ENCODE measurements around the gene MIA2. TPM values are rescaled to one million over a fixed set of nuclear protein-coding genes. Genes with fewer than 3 reads are reported as not detected.

MIA2 gene
- total and polyA plus RNA-seq, 4 experiments from 2014 or later, result 19.0 to 26.7 (median 26.2) TPM

GRCh38 chr14:39425947-39426346 lies 192.2 kb downstream of the MIA2 start:
- H3K36me3 Mint-ChIP-seq, result peaks cover 9 to 23% of the 10 kb centered on the region in 2 donors
- POLR2A ChIA-PET (ENCODE audit: partially characterized antibody), result interaction anchor here (1.0 to 1.6 kb wide), 3 partner anchors 159 to 323 kb away, joined by 3 to 5 read pairs (median 3); partner anchors contain the start of genes SEC23A and TRAPPC6B
- H3K27ac Mint-ChIP-seq, result peak overlapping the region in 1 of 7 donors; percentile 20
- CTCF ChIA-PET (ENCODE audit: partially characterized antibody), result interaction anchor here (0.9 to 3.1 kb wide), 10 partner anchors 12 to 321 kb away, joined by 3 to 10 read pairs (median 6); no protein-coding TSS in a partner anchor
- intact Hi-C loops (cut with micrococcal nuclease), result loop anchor here (1.0 to 5.0 kb wide), 2 partner anchors 34 to 319 kb away; no protein-coding TSS in a partner anchor
- peaks cover 95% of the 10 kb centered on the region for H3K4me1 ChIP-seq (ENCODE audit: insufficient read depth, low read length)
- no peaks in the 10 kb centered on the region for H3K36me3 ChIP-seq (ENCODE audit: insufficient read depth, low read length)
- H3K27me3 ChIP-seq (ENCODE audit: insufficient read depth, low read length), result no peaks in the 10 kb centered on the region
- DNase-seq, result no peak
- H3K4me3 Mint-ChIP-seq, result peak overlapping the region in 5 of 8 donors; percentile 9 to 63 (median 23)
- H3K9me3 Mint-ChIP-seq, result no peaks in the 10 kb centered on the region
- no peaks in the 10 kb centered on the region for H3K27me3 Mint-ChIP-seq
- no peak overlapping the region for H3K4me3 ChIP-seq (ENCODE audit: low read length in 2 of 2)
- no peak overlapping the region for H3K27ac ChIP-seq (ENCODE audit: low read depth, low read length)
- H3K9me3 ChIP-seq (ENCODE audit: control insufficient read depth in 1 of 2, low read length in 2 of 2), result no peaks in the 10 kb centered on the region
- H3K4me1 Mint-ChIP-seq, result peaks cover 63 to 94% (median 76%) of the 10 kb centered on the region in 4 donors

GRCh38 chr14:39426605-39427004 lies 192.9 kb downstream of the MIA2 start:
- intact Hi-C loops (cut with micrococcal nuclease), result loop anchor here (1.0 to 5.0 kb wide), 2 partner anchors 34 to 319 kb away; no protein-coding TSS in a partner anchor
- Histone ChIP-seq H3K4me3 (ENCODE audit: low read length in 2 of 2) (no peak overlapping the region), H3K27ac (ENCODE audit: low read depth, low read length) (no peak overlapping the region), H3K36me3 (ENCODE audit: insufficient read depth, low read length) (no peaks in the 10 kb centered on the region), H3K4me1 (ENCODE audit: insufficient read depth, low read length) (peaks cover 88% of the 10 kb centered on the region), H3K27me3 (ENCODE audit: insufficient read depth, low read length) (no peaks in the 10 kb centered on the region), H3K9me3 (ENCODE audit: control insufficient read depth in 1 of 2, low read length in 2 of 2) (no peaks in the 10 kb centered on the region)
- peaks cover 4 to 23% of the 10 kb centered on the region in 2 donors for H3K36me3 Mint-ChIP-seq
- DNase-seq, result peak in 2 of 5 donors; percentile 11 to 13
- ChIA-PET CTCF (ENCODE audit: partially characterized antibody) (interaction anchor here (0.9 to 3.1 kb wide), 10 partner anchors 12 to 322 kb away, joined by 3 to 10 read pairs (median 6); no protein-coding TSS in a partner anchor), POLR2A (ENCODE audit: partially characterized antibody) (interaction anchor here (1.0 to 1.6 kb wide), 3 partner anchors 159 to 324 kb away, joined by 3 to 5 read pairs (median 3); partner anchors contain the start of genes SEC23A and TRAPPC6B)
- peaks cover 60 to 92% (median 72%) of the 10 kb centered on the region in 4 donors for H3K4me1 Mint-ChIP-seq
- H3K27me3 Mint-ChIP-seq, result no peaks in the 10 kb centered on the region
- no peaks in the 10 kb centered on the region for H3K9me3 Mint-ChIP-seq
- peak overlapping the region in 3 of 7 donors; percentile 20 to 63 (median 33) for H3K27ac Mint-ChIP-seq
- H3K4me3 Mint-ChIP-seq, result peak overlapping the region in 6 of 8 donors; percentile 20 to 63 (median 42)

- H3K4me1 Mint-ChIP-seq, result peaks cover 57 to 89% (median 65%) of the 10 kb centered on the region in 4 donors
- intact Hi-C loops (cut with micrococcal nuclease), result loop anchor here (5.0 kb wide), 1 partner anchor 36 kb away; no protein-coding TSS in a partner anchor
- H3K9me3 ChIP-seq (ENCODE audit: control insufficient read depth in 1 of 2, low read length in 2 of 2), result no peaks in the 10 kb centered on the region
- peaks cover 0 to 2% of the 10 kb centered on the region in 2 donors for H3K27me3 Mint-ChIP-seq
- no peak overlapping the region for H3K27ac ChIP-seq (ENCODE audit: low read depth, low read length)
- ChIA-PET POLR2A (ENCODE audit: partially characterized antibody) (interaction anchor here (1.4 kb wide), 1 partner anchor 253 kb away, joined by 4 read pairs; the partner anchor contains the start of gene PNN), CTCF (ENCODE audit: partially characterized antibody) (no interaction called here)
- no peaks in the 10 kb centered on the region for H3K9me3 Mint-ChIP-seq
- DNase-seq, result no peak
- peaks cover 76% of the 10 kb centered on the region for H3K4me1 ChIP-seq (ENCODE audit: insufficient read depth, low read length)
- H3K36me3 Mint-ChIP-seq, result peaks cover 0 to 22% of the 10 kb centered on the region in 2 donors
- H3K27me3 ChIP-seq (ENCODE audit: insufficient read depth, low read length), result no peaks in the 10 kb centered on the region
- peak overlapping the region; percentile 13 to 99 (median 63) for H3K4me3 Mint-ChIP-seq
- no peak overlapping the region for H3K4me3 ChIP-seq (ENCODE audit: low read length in 2 of 2)
- H3K36me3 ChIP-seq (ENCODE audit: insufficient read depth, low read length), result no peaks in the 10 kb centered on the region
- H3K27ac Mint-ChIP-seq, result no peak overlapping the region
These were observed 194.4 kb downstream of the MIA2 start for GRCh38 chr14:39428118-39428517.

GRCh38 chr14:39430762-39431415 lies 197.2 kb downstream of the MIA2 start:
- H3K36me3 Mint-ChIP-seq, result peaks cover 0 to 22% of the 10 kb centered on the region in 2 donors
- no peaks in the 10 kb centered on the region for H3K9me3 Mint-ChIP-seq
- no peak for DNase-seq
- peak overlapping the region; percentile 92 to 100 (median 97) for H3K27ac Mint-ChIP-seq
- Histone ChIP-seq H3K36me3 (ENCODE audit: insufficient read depth, low read length) (no peaks in the 10 kb centered on the region), H3K4me3 (ENCODE audit: low read length in 2 of 2) (peak overlapping the region; percentile 88 to 94), H3K9me3 (ENCODE audit: control insufficient read depth in 1 of 2, low read length in 2 of 2) (no peaks in the 10 kb centered on the region), H3K4me1 (ENCODE audit: insufficient read depth, low read length) (peaks cover 59% of the 10 kb centered on the region), H3K27ac (ENCODE audit: low read depth, low read length) (peak overlapping the region; percentile 91), H3K27me3 (ENCODE audit: insufficient read depth, low read length) (no peaks in the 10 kb centered on the region)
- intact Hi-C loops (cut with micrococcal nuclease), result loop anchor here (10.0 kb wide), 1 partner anchor 1356 kb away; no protein-coding TSS in a partner anchor
- POLR2A ChIA-PET (ENCODE audit: partially characterized antibody), result interaction anchor here (0.9 to 4.5 kb wide), 23 partner anchors 8 to 330 kb away, joined by 3 to 81 read pairs (median 7); partner anchors contain the start of genes GEMIN2, PNN, SEC23A and TRAPPC6B
- H3K4me3 Mint-ChIP-seq, result peak overlapping the region; percentile 97 to 100 (median 98)
- H3K4me1 Mint-ChIP-seq, result peaks cover 43 to 68% (median 49%) of the 10 kb centered on the region in 4 donors
- peaks cover 0 to 2% of the 10 kb centered on the region in 2 donors for H3K27me3 Mint-ChIP-seq
- CTCF ChIA-PET (ENCODE audit: partially characterized antibody), result interaction anchor here (1.0 to 1.2 kb wide), 4 partner anchors 47 to 328 kb away, joined by 3 to 4 read pairs (median 4); partner anchors contain the start of genes SEC23A and TRAPPC6B

- H3K9me3 Mint-ChIP-seq, result no peaks in the 10 kb centered on the region
- peaks cover 0 to 2% of the 10 kb centered on the region in 2 donors for H3K27me3 Mint-ChIP-seq
- H3K27ac ChIP-seq (ENCODE audit: low read depth, low read length), result peak overlapping the region; percentile 91
- peaks cover 0 to 20% of the 10 kb centered on the region in 2 donors for H3K36me3 Mint-ChIP-seq
- no peaks in the 10 kb centered on the region for H3K9me3 ChIP-seq (ENCODE audit: control insufficient read depth in 1 of 2, low read length in 2 of 2)
- no peaks in the 10 kb centered on the region for H3K27me3 ChIP-seq (ENCODE audit: insufficient read depth, low read length)
- H3K36me3 ChIP-seq (ENCODE audit: insufficient read depth, low read length), result no peaks in the 10 kb centered on the region
- peak overlapping the region; percentile 99 to 100 (median 100) for H3K4me3 Mint-ChIP-seq
- DNase-seq, result peak; percentile 43 to 65 (median 52)
- peaks cover 38 to 62% (median 44%) of the 10 kb centered on the region in 4 donors for H3K4me1 Mint-ChIP-seq
- POLR2A ChIA-PET (ENCODE audit: partially characterized antibody), result interaction anchor here (0.6 to 4.5 kb wide), 36 partner anchors 9 to 415 kb away, joined by 3 to 81 read pairs (median 5); partner anchors contain the start of genes GEMIN2, PNN, SEC23A and TRAPPC6B
- peaks cover 53% of the 10 kb centered on the region for H3K4me1 ChIP-seq (ENCODE audit: insufficient read depth, low read length)
- peak overlapping the region; percentile 88 to 94 for H3K4me3 ChIP-seq (ENCODE audit: low read length in 2 of 2)
- intact Hi-C loops (cut with micrococcal nuclease), result loop anchor here (1.0 to 10.0 kb wide), 7 partner anchors 164 to 1357 kb away; partner anchors contain the start of genes GEMIN2, PNN, SEC23A and TRAPPC6B
- CTCF ChIA-PET (ENCODE audit: partially characterized antibody), result interaction anchor here (1.0 to 1.3 kb wide), 5 partner anchors 48 to 329 kb away, joined by 3 to 4 read pairs (median 3); partner anchors contain the start of genes SEC23A and TRAPPC6B
- peak overlapping the region; percentile 100 for H3K27ac Mint-ChIP-seq
These were observed 197.9 kb downstream of the MIA2 start for GRCh38 chr14:39431416-39432178.

- Histone ChIP-seq H3K9me3 (ENCODE audit: control insufficient read depth in 1 of 2, low read length in 2 of 2) (no peaks in the 10 kb centered on the region), H3K4me1 (ENCODE audit: insufficient read depth, low read length) (peaks cover 47% of the 10 kb centered on the region), H3K27ac (ENCODE audit: low read depth, low read length) (peak within 1 kb of the TSS; percentile 91), H3K4me3 (ENCODE audit: low read length in 2 of 2) (peak within 1 kb of the TSS; percentile 88 to 97), H3K36me3 (ENCODE audit: insufficient read depth, low read length) (no peaks in the 10 kb centered on the region), H3K27me3 (ENCODE audit: insufficient read depth, low read length) (no peaks in the 10 kb centered on the region)
- Mint-ChIP-seq H3K4me3 (peak within 1 kb of the TSS; percentile 99 to 100 (median 100)), H3K36me3 (peaks cover 0 to 20% of the 10 kb centered on the region in 2 donors), H3K27ac (peak within 1 kb of the TSS; percentile 100), H3K27me3 (peaks cover 0 to 2% of the 10 kb centered on the region in 2 donors), H3K9me3 (no peaks in the 10 kb centered on the region), H3K4me1 (peaks cover 32 to 56% (median 38%) of the 10 kb centered on the region in 4 donors)
- POLR2A ChIA-PET (ENCODE audit: partially characterized antibody), result interaction anchor here (0.6 to 4.5 kb wide), 36 partner anchors 9 to 415 kb away, joined by 3 to 81 read pairs (median 5); partner anchors contain the start of genes GEMIN2, PNN, SEC23A and TRAPPC6B
- intact Hi-C loops (cut with micrococcal nuclease), result loop anchor here (1.0 to 10.0 kb wide), 7 partner anchors 165 to 1357 kb away; partner anchors contain the start of genes GEMIN2, PNN, SEC23A and TRAPPC6B
- DNase-seq, result peak; percentile 97 to 99 (median 98)
- CTCF ChIA-PET (ENCODE audit: partially characterized antibody), result interaction anchor here (1.0 to 1.3 kb wide), 5 partner anchors 49 to 329 kb away, joined by 3 to 4 read pairs (median 3); partner anchors contain the start of genes SEC23A and TRAPPC6B
These were observed 198.5 kb downstream of the MIA2 start, which contains the start of gene FBXO33 for GRCh38 chr14:39432179-39432618. TSS of gene FBXO33 (minus strand) at chr14:39432433. CDS start at chr14:39432162, 271 bp downstream.

All from CD4-positive, alpha-beta memory T cell (primary cell).